Measurements from ENCODE around the gene FNTB.

FNTB gene

DNA sequence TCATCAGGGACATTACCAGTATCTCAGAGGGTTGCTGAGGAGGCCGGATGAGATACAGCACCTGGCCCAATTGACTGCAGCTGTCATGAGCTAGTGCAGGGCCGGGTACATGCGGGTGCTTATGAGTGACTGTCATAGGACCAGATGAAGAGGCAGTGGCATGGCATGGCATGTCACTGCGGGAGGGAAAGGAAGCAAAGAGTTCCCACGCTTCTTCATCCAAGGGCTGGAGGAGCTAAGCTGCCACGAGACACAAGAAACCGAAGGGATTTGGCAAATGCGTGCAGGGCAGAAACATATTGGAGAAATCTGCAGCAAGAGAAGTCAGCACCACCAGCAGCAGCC lies 33.4 kb upstream of the FNTB start:
- DNase-seq: no peak

DNA sequence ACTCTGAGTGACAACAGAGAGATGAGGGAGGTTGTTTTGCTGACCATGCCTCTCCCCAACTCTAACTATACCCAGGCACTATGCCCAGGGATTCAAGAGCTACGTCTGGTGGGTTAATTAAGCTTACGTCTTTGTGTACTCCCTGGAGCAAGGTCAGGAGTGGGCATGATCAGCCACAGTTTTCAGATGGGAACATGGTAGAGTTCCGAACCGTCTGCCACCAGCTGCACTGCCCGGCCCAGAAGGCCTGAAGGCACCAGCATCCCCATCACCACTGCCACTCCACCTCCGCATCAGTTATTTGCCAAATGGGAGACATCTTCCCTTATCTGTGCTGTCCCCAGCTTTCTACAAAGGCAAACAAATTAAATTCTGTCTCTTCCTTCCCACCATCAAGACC lies 33.0 kb upstream of the FNTB start:
- DNase-seq: no peak

DNA sequence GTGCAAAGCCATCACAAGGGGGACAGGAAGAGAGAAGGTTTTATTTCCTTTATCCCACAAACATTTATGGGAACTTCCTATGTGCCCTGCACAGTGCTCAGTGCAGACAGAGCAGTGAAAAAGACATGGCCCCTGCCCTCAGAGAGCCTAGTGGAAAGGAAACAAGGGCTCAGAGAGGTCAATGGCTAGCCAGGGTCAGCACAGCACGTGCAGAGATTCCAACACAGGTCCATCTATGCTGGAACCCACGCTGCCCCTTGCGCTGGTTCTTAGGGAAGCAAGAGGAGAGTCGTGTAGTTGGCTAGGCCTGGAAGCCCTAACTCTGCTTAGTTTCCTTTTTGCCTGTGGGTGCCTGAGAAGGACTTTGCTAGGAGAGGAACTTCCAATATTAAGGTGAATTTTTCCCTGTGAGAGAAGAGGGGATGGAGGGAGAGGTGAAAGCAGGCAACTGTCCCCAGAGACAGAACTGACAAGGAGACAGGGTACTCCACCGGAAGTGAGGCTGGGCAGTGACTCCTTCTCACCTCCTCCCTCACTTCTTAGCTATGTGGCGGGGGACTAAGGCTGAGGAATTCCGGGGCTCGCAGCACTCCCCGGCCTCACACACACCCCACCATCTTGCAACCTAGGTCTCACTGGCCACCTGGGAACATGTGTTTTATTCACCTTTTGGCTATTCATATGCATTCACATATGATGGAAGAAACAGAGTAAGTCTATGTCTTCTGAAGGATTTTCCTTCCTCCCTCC lies 32.0 kb upstream of the FNTB start:
- DNase-seq: no peak

DNA sequence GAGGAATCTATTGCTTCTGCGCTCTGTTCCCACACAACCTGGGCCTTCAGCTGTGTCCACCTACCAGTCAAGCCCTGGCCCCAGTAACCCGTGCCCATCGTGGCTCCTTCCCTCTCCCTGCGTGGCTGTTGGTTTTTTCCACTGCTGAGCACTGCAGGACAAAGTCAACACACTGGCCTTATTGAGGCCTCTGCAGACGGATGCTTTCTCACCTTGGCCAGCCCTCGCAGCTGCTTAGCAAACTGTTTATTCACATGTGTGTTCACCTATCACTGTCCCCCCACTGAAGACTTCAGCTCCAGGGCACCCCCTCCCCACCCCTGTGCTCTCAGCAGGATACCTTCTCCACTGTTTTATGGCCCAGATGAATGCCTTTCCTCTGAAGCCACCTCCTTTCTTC lies 31.4 kb upstream of the FNTB start:
- DNase-seq: no peak

DNA sequence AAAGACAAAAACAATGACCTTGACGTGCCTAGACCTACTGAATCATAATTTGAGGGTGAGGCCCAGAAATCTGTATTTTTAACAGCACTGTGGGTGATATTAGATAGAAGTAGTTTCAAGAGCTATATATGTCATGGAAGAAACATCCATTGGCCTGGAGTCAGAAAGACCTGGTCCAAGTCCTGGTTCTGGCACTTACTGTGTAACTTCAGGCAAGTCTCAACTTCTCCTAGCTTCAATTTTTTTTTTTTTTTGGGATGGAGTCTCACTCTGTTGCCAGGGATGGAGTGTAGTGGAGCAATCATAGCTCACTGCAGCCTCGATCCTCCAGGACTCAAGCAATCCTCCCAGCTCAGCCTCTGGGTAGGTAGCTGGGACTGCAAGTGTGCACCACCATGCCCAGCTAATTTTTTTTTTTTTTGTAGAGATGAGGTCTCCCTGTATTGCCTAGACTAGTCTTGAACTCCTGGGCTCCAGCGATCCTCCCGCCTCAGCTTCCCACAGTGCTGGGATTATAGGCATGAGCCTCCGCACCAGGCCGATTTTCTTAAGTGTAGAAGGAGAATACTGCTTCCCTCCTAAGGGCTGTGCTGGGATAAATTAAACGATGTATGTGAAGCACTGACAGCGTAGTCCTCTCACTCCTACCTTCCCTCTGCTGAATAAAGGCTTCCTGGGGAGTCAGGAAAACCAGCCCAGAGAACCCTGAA lies 29.8 kb upstream of the FNTB start:
- no peak for DNase-seq

DNA sequence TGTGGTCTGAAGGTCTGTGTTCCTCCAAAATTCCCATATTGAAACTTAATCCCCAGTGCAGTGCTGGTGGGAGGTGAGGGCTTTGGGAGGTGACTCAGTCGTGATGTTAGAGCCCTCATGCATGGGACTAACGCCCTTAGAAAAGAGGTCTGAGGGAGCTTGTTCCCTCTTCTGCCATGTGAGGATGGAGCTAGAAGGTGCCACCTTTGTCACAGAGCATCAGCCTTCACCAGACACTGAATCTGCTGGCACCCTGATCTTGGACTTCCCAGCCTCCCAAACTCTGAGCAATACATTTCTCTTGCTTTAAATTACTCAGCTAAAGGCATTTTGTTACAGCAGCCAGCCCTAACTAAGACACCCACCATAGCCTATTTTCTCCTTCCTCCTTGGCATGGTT lies 28.5 kb upstream of the FNTB start:
- DNase-seq: no peak

DNA sequence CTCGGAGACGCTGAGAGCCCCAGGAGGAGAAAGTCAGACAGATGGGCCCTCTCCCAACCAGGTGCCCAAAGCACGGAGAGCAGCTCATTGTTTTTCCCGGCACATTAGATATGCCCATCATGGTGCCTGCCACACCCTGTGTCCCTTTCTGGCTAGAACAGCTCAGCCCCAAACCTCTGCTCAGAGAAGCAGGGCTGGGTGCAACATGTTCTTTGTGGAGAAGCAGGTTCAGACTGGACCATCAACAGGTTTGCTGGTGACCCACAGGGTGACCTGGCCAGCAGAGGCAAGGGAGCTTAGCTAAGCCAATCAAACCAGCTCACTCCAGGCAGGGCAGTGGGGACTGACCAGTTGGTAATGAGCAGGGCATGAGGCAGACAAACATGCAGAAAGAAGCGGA lies 28.0 kb upstream of the FNTB start:
- DNase-seq: no peak

DNA sequence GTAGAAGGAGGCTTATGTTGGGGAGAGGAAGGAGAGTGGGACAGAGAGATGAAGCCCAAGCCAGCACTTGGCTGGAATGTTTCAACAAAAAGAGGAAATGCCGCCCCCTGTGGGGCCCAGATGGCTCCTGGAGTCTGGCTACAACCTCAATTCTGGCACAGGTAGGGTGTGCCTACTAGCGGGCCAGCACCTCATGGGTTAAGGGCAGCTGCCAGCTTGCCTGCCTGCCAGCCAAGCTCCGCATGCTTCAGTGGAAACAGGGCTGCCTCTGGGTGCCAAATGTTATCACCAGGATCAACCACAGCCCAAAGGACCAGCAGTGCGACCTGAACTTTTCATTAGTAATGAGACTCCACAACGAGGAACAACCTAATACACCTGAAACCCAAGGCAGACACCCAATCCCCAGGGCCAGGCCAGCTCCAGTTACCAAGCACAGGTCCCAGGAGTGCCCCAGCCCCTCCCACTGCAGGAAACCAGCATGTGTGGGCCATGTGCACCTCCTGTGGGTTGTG lies 25.9 kb upstream of the FNTB start:
- DNase-seq: no peak

DNA sequence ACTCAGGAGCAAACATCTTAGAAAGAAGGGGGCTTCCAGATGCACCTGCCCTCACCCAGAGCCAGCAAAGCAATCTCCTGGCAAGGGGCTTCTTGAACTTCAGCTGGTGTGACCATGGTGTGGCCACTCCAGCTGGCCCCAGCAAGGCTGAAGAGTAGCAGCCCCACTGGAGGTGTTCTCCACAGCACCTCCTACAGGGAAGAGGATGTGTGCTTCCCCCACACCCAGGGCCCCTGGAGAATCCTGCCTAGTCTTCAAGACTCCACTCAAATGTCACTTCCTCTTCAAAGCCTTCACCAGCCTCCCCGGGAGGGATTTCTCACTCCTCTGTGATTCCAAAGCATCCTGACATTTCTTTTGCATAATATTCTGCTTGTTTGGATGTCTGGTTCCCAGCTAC lies 23.1 kb upstream of the FNTB start:
- no peak for DNase-seq

DNA sequence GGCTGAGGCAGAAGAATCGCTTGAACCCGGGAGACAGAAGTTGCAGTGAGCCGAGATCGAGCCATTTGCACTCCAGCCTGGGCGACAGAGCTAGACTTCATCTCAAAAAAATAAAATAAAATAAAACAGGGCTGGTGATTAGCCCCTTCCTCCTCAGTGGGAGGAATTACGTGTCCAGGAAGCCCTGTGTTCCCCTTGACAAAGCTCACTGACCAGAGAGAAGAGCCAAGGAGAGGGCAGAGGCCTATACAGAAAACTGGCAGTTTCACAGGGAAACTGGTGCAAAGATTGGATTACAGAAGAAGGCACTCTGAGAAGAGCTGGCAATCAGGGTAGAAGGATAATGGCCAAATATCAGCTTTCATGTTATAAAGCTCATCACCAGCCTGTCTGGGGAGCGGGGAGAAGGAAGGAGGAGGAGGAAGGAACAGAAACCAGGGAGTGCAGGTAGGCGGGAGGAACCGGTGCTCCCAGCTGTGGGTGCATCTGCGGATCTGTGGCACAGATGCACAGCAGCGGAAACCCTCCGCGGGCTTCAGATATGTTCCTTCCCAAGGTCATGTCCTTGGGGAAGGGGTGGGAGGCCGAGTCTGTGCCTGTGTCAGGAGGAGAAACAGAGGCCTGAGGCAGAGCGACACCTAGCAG lies 21.2 kb upstream of the FNTB start:
- DNase-seq: no peak

DNA sequence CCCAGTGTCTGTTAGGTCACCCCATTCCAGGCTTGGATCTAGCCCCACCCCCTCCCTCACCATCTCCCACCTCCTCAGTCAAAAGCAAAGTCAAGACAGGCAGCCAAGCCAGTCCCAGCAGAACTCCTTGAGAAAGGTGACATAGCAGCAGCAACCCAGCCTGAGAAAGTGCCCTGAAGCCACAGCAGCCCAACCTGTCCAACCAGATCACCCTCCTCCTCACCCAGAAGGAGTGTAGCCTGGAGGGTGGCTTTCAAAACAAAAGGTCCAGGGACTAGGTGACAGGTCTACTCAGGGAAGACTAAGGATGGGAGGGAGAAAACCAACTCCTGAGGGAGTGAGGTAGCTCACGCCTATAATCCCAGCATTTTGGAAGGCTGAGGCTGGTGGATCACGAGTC lies 19.7 kb upstream of the FNTB start:
- DNase-seq: no peak

DNA sequence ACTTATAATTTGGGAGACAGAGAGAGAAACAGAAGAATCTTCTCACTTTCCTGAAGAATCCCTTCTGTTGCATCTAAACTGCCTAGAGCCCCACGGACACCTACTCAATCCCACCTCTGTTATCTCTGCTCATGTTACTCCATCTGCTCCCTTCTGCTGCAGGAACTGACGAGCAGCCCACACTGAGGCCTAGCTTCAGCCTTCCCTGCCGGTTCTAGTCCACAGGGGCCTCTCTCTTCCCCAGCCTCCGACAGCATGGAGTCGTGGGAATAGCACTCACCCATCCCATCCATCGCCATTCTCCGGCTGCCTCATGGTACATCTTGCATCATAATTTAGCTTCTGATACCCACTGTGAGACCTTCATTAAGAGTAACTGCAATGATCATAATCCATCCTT lies 18.5 kb upstream of the FNTB start:
- no peak for DNase-seq

DNA sequence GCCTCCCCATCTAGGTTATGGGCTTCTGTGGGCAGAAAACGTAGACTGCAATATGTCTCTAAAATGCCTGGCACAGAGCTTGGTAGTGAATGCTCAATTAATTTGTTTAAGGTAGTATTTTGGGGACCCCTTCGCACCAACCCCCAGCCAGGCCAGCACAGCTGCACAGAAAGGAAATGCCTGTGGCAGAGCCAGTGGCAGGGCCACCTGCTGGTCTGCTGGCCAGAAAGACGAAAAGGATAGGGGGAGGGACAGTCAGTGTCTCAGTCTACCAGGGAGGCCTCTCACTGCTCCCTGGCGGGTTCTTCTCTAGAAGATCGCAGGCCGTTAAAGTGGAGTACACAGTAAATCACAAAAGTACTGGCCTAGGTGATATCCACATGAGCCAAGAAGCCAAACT lies 18.0 kb upstream of the FNTB start:
- no peak for DNase-seq

DNA sequence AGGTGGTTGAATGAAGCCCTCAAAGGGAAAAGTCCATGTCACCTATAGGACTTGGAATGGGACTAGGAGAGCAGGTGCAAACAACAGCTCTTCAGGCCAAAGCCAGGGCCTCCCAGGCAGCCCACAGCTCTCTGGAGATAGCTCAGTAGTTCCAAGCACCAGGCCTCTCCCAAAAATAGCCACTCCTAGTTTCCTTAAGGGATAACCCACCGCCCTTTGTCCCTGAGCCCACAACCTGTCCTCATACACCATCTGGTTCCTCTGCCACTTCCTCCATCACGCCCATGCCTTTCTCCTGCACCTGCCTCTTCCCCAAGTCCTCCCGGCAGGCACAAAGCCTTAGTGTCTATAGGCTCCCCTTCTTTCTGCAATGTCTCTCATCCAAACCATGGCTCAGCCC lies 16.7 kb upstream of the FNTB start:
- DNase-seq: no peak

DNA sequence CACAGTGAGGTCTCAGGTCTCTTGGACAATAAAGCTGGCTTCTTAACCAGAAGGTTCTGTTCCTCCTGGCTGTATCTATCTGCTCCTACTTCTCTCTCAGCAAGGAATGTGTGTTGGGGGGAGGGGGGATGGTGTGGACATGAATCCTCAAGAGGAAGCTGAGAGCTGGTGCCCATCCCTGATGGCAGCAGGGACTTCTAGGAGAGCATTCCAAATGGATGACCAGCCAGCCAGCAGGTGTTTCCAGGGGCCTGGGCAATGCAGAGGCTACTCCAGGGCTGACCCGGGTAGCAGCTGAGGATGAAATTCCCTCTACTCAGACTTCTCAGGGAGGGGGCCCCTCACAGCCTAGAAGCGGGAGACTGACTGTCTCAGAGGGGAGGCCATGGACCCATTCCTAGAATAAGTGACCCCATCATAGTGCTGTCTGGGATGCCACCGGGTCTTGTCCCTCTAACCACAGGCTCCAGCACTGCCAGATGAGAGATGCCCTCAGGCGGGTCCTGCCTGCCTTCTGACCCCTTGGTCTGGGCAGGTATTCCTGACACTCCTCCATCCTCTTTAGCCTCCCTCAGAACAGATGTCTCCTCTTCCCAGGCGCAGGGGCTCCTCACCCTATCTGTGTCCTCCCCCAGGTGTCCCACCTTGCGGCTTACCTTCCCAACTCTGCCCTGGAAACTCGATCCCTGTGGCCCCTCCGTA lies 15.8 kb upstream of the FNTB start:
- DNase-seq: no peak

DNA sequence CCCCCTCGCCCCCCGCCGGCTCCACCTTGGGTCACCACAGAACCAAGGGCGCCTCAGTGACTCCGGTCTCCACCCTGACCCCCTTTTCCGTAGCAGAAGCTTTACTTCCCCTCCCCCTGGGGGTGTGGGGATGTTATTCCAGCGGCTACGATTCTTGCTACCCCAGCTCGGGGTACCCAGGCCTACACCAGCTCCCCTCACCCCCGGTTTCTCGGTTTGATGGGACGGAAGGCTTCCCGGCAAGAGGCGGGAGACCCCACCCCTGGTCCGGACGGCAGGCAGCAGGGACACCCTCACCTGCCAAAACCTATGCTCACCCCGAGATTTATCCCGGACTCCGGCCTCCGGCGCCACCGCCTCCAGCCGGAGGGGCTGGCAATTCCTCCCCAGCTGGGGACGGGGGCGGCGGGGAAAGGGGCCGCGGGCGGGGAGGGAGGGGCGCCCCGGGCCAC lies 15.2 kb upstream of the FNTB start:
- DNase-seq: no peak

DNA sequence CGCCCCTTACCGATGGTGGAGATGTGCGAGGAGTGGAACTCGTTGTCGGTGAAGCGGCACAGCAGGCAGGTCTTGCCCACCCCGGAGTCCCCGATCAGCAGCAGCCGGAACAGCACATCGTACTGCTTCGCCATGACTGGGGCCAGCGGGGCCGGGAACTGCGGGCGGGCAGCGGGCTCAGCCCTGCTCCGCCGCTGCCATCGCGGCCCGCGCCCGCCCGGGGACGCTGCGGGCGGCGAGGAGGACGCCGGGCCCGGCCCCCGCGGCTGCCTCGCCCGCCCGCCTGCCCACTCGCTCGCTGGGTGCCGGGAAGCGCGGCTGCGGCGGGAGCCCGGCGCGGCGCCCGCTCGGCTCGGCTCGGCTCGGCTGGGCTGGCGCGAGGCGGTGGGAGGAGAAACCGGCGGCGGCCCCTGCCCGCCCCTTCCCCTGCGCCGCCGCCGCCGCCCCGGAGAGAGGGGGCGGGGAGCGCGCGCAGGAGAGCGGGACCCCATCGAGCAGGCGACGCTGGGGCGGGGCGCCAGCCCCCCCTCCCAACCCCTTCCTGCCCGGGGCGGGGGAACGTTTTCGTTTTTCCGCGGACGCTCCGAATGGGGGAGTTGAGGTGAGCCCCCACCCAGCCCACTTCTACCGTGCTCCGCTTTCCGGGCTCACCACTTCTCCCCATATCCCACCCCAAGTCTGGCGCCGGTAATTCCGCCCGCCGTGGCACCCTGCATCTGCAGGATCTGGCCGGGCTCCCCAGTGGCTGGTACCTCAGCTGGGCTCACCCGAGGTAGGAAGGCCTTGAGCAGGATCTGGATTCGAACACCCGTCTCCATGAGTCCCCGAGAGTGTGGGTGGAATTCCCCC lies 14.5 kb upstream of the FNTB start, which contains the start of gene RAB15:
Gene RAB15 (minus strand): TSS at position 394 of the 849 bp plus-strand sequence. CDS start 260 bp downstream, at position 134.
- DNase-seq: peak; percentile 37

DNA sequence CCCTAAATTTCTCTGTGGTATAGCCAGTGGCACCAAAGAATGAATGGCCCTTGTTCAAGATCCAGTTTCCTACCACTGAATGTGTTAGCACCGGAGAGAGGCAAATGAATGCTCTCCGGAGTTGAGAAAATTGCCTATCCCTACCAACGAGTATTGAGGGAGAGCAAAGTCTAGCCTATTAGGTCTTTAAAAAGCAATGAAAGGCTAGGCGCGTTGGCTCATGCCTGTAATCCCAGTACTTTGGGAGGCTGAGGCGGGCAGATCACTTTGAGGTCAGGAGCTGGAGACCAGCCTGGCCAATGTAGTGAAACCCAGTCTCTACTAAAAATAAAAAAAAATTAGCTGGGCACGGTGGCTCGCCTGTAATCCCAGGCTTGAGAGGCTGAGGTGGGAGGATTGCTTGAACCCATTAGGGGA lies 13.7 kb upstream of the FNTB start:
- no peak for DNase-seq

DNA sequence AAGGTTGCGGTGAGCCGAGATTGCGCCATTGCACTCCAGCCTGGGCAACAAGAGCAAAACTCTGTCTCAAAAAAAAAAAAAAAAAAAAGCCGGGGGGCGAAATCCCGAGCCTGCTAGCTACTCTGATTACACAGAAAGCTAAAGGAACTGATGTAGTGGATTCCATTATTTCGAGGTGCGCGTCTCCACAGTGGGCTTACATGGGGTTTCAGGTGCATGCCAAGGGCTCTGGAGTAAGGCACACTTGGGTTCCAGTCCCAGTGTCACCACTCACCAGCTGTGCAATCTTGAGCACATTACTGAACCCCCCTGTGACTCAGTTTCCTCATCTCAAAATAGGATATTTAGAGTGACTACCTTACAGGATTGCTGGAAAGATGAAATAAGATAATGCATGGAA lies 12.9 kb upstream of the FNTB start:
- no peak for DNase-seq

DNA sequence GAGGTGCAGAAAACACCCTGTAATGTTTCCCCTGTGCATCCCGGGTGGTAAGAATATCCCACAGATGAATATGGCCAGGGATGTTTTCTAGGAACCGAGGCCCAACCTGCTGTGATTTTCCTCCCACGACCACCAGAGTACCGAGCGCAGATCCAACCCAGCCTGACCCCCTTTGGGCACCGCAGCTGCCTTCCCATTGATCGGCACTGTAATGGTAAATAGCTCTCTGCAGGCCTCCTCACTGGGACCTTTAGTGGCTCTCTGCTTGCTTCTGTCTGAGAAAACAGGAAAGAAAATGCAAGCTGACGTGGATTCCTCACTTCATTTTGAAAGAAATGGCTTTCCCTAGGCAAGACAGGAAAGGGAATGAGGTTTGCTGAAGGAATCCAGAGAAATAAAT lies 12.1 kb upstream of the FNTB start:
- DNase-seq: no peak

DNA sequence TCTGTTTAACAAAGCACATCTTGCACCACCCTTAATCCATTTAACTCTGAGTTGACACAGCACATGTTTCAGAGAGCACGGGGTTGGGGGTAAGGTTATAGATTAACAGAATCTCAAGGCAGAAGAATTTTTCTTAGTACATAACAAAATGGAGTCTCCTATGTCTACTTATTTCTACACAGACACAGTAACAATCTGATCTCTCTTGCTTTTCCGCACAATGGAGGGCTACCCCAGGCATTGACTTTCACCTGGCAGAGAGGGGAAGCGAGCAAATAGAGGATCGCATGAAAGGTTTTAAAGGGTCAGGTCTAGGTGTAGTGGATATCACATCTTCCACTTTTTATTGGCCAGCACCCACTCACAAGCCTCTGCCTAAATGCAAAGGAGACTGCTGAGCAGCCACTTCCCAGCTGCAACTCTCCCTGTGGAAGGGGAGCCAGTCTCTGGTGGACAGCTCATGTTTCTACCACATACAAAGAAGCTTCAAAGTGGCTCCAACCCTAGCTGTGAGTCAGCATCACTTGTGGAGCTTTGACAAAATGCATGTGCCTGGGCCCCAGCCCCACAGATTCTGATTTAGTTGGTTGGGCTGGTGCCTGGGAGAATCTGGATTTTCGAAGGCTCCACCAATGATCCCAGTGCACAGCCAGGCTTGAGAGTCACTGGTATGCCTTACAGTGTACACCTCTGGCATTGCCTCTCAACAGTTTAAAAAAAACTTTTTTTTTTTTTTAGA lies 7.2 kb upstream of the FNTB start:
- no peak for DNase-seq
